Measurements from ENCODE around the gene ADCK1.
A peak's percentile ranks its signal among the peaks of the same experiment; 100 is the strongest.

The ADCK1 gene

DNA sequence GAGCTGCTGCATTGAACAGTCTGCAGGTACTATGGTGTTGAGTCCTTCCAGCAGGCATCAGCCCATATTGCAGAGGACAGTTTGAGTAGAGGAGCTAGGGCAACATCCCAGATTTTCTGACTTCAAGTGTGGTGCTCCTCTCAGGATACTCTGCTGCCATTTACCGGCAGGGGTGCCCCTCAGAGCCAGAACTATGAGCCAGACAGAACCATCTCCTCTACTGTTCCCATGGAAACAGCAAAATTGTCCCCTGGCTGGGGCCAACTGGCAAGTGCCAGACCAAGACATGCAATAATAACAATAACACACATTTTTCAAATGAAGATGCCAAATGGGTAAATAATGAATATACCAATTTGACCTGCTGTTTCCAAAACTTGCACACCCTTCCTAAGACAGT lies 102.9 kb downstream of the ADCK1 start:
- H3K4me2 ChIP-seq (ENCODE audit: low read depth, low read length, poor library complexity, severe bottlenecking), result peak overlapping the region; percentile 37
- no peaks in the 10 kb centered on the region for H3K9me3 ChIP-seq (ENCODE audit: insufficient read depth, low read depth, low read length)

GRCh38 chr14:77903221-77903620 lies 103.3 kb downstream of the ADCK1 start:
- Histone ChIP-seq H4K20me1 (ENCODE audit: insufficient read depth, low read length, poor library complexity, severe bottlenecking) (no peaks in the 10 kb centered on the region), H3K9me2 (replicated peaks; ENCODE audit: low read depth, low read length) (no peaks in the 10 kb centered on the region), H3K4me1 (ENCODE audit: insufficient read depth, low read length, poor library complexity, severe bottlenecking) (no peaks in the 10 kb centered on the region), H3K36me3 (ENCODE audit: insufficient read depth, low read length) (no peaks in the 10 kb centered on the region), H3K27me3 (ENCODE audit: insufficient read depth, low read length, poor library complexity, severe bottlenecking) (no peaks in the 10 kb centered on the region), H3F3A (ENCODE audit: low read depth) (no peaks in the 10 kb centered on the region), H2AFZ (ENCODE audit: low read length) (peak overlapping the region; percentile 5; the same call in 1 of the 2 replicates), H3K4me2 (ENCODE audit: low read depth, low read length, poor library complexity, severe bottlenecking) (peak overlapping the region; percentile 37), H3K9me3 (ENCODE audit: insufficient read depth, low read depth, low read length) (no peaks in the 10 kb centered on the region), H3K9ac (ENCODE audit: low read depth, low read length, poor library complexity, severe bottlenecking) (no peak overlapping the region), H3K79me2 (ENCODE audit: insufficient read depth, low read length) (no peaks in the 10 kb centered on the region), H3K4me3 (ENCODE audit: low read length, poor library complexity, severe bottlenecking) (peak overlapping the region; percentile 3)
- no peak for TF ChIP-seq EZH2phosphoT487 (IDR thresholded peaks at IDR 0.05; ENCODE audit: borderline replicate concordance)
- TF ChIP-seq, protein P1, sequence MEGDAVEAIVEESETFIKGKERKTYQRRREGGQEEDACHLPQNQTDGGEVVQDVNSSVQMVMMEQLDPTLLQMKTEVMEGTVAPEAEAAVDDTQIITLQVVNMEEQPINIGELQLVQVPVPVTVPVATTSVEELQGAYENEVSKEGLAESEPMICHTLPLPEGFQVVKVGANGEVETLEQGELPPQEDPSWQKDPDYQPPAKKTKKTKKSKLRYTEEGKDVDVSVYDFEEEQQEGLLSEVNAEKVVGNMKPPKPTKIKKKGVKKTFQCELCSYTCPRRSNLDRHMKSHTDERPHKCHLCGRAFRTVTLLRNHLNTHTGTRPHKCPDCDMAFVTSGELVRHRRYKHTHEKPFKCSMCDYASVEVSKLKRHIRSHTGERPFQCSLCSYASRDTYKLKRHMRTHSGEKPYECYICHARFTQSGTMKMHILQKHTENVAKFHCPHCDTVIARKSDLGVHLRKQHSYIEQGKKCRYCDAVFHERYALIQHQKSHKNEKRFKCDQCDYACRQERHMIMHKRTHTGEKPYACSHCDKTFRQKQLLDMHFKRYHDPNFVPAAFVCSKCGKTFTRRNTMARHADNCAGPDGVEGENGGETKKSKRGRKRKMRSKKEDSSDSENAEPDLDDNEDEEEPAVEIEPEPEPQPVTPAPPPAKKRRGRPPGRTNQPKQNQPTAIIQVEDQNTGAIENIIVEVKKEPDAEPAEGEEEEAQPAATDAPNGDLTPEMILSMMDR (conservative IDR thresholded peaks at IDR 0.05; ENCODE audit: low read length), result no peak

More for the DNA sequence above, 102.9 kb downstream of the ADCK1 start:
- Histone ChIP-seq H3F3A (ENCODE audit: low read depth) (no peaks in the 10 kb centered on the region), H3K4me1 (ENCODE audit: insufficient read depth, low read length, poor library complexity, severe bottlenecking) (no peaks in the 10 kb centered on the region), H3K9me2 (replicated peaks; ENCODE audit: low read depth, low read length) (no peaks in the 10 kb centered on the region), H3K79me2 (ENCODE audit: insufficient read depth, low read length) (no peaks in the 10 kb centered on the region), H3K4me3 (ENCODE audit: low read length, poor library complexity, severe bottlenecking) (peak overlapping the region; percentile 3), H3K27me3 (ENCODE audit: insufficient read depth, low read length, poor library complexity, severe bottlenecking) (no peaks in the 10 kb centered on the region), H3K36me3 (ENCODE audit: insufficient read depth, low read length) (no peaks in the 10 kb centered on the region), H3K9ac (ENCODE audit: low read depth, low read length, poor library complexity, severe bottlenecking) (no peak overlapping the region), H2AFZ (ENCODE audit: low read length) (no peak overlapping the region), H4K20me1 (ENCODE audit: insufficient read depth, low read length, poor library complexity, severe bottlenecking) (no peaks in the 10 kb centered on the region)
- TF ChIP-seq, protein P1 (conservative IDR thresholded peaks at IDR 0.05; ENCODE audit: low read length), result no peak
- no peak for TF ChIP-seq EZH2phosphoT487 (IDR thresholded peaks at IDR 0.05; ENCODE audit: borderline replicate concordance)

DNA sequence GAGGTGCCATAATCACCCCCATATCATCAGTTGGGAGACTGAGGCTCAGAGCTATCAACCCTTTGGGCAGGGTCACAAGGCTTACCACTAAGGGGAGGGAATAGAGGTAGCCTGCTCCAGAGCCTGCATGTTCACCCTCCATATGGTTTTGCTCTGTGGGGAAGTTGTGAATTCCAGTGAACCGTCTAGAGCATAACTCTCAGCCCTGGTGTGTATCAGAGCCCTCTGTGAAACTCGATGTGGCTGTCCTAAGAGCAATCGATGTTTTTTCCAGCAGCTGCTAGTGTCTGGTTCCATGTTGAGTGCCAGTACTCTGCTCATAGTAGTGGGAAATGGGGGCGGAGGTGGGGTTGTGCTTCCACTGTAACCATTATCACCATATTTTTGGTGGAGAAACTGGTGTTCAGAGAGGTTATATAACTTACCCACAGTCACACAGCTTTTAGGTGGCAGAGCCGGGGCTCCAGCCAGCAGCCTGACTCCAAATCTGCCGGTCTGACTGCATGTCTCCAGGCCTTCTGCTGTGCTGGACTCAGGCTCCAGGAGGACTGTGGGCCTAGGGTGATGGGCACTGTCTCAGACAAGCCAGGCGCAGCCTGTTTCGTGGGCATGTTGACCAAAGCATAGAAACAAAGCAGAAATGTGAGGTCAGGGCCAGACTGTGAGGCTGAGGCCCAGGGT lies 104.2 kb downstream of the ADCK1 start:
- TF ChIP-seq, protein P1 (conservative IDR thresholded peaks at IDR 0.05; ENCODE audit: low read length), result no peak
- TF ChIP-seq EZH2phosphoT487 (IDR thresholded peaks at IDR 0.05; ENCODE audit: borderline replicate concordance), result no peak
- no peak overlapping the region for H3K9ac ChIP-seq (ENCODE audit: low read depth, low read length, poor library complexity, severe bottlenecking)
- H3K4me3 ChIP-seq (ENCODE audit: low read length, poor library complexity, severe bottlenecking), result no peak overlapping the region
- H3K79me2 ChIP-seq (ENCODE audit: insufficient read depth, low read length), result no peaks in the 10 kb centered on the region
- H3K36me3 ChIP-seq (ENCODE audit: insufficient read depth, low read length), result no peaks in the 10 kb centered on the region
- no peaks in the 10 kb centered on the region for H3K27me3 ChIP-seq (ENCODE audit: insufficient read depth, low read length, poor library complexity, severe bottlenecking)
- no peaks in the 10 kb centered on the region for H4K20me1 ChIP-seq (ENCODE audit: insufficient read depth, low read length, poor library complexity, severe bottlenecking)
- H3K4me1 ChIP-seq (ENCODE audit: insufficient read depth, low read length, poor library complexity, severe bottlenecking), result no peaks in the 10 kb centered on the region
- no peaks in the 10 kb centered on the region for H3K9me3 ChIP-seq (ENCODE audit: insufficient read depth, low read depth, low read length)
- H3K9me2 ChIP-seq (replicated peaks; ENCODE audit: low read depth, low read length), result no peaks in the 10 kb centered on the region
- no peak overlapping the region for H3K4me2 ChIP-seq (ENCODE audit: low read depth, low read length, poor library complexity, severe bottlenecking)
- H2AFZ ChIP-seq (ENCODE audit: low read length), result no peak overlapping the region
- no peaks in the 10 kb centered on the region for H3F3A ChIP-seq (ENCODE audit: low read depth)
